ENCODE results near the gene ADCY3. TPM values are rescaled to one million over a fixed set of nuclear protein-coding genes. Genes with fewer than 3 reads are reported as not detected.
"Not testable (repeated sequence)": the region's sequence is repeated elsewhere in the genome, so short reads cannot be mapped to it uniquely, and the experiment has no call there.

Gene ADCY3
- total RNA-seq, 1 donor from 2014 or later = 26.7 TPM

DNA sequence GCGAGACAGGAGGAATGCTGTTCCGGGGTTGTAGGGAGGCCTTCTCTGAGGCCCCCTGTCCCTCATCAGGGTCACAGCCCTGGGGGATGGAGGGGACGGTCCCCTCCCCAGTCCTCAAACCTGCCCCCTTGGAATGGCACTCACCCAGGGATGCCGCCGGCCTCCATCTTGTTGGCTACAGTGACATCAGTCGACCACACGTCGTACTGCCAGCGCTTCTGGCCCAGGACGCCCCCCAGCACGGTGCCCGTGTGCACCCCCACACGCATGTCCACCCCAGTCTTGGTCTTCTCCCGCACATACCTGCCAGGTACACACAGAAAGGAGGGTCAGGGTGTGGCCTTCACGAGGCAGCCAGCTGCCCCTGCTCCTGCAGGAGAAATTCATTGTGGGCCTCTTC, 80.3 kb downstream of the ADCY3 start:
- peak; percentile 51 for DNase-seq (ENCODE audit: missing footprints)
- ATAC-seq = no peak
- intact Hi-C loops (cut with DNase I) = loop anchor here (10.0 kb wide), 1 partner anchor 295 kb away; no protein-coding TSS in a partner anchor

DNA sequence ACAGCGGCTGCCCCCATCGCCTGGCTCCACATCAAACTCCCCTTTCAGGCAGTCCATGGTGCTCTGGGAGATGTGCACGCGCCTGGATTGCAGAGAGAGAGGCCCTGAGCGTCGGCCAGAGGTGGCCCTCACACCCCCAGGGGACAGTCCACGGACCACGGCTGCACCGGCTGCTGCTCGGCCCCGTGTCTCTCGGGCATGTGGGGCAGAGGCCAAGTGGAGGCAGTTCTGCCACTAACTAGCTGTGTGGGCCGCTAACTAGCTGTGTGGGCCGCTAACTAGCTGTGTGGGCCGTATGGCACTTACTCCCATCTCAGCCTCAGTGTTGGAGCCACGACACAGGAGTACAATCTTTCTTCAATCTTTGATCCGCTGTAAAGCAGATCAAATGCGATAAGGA, 81.5 kb downstream of the ADCY3 start:
- intact Hi-C loops (cut with DNase I) = loop anchor here (10.0 kb wide), 1 partner anchor 296 kb away; no protein-coding TSS in a partner anchor
- no peak for DNase-seq (ENCODE audit: missing footprints)
- no peak for ATAC-seq

DNA sequence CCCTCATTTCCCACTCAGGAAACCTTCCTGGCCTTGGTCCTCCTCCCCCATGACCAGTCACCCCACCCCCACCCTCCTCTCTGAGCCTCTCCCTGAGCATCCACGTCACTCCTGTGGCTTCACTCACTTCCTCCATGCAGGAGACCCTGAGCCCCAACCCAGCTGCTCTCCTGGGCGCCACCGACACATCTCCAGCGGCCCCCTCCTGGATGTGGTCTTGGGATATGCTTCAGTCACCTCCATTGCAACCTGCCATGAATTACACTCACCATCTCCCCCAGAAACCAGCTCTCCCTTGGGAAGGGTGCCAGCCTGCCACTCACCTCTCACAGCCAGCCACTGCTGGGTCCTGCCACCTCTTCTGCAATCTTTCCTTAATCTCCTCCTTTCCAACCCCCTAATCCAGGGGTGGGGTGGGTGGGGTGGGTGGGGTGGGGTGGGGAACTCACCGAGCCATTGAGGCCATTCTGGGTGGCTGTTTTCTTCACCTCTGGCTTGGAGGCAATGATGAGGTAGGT, 82.0 kb downstream of the ADCY3 start:
- DNase-seq (ENCODE audit: missing footprints) = no peak
- ATAC-seq = no peak
- intact Hi-C loops (cut with DNase I) = loop anchor here (10.0 kb wide), 1 partner anchor 297 kb away; no protein-coding TSS in a partner anchor

DNA sequence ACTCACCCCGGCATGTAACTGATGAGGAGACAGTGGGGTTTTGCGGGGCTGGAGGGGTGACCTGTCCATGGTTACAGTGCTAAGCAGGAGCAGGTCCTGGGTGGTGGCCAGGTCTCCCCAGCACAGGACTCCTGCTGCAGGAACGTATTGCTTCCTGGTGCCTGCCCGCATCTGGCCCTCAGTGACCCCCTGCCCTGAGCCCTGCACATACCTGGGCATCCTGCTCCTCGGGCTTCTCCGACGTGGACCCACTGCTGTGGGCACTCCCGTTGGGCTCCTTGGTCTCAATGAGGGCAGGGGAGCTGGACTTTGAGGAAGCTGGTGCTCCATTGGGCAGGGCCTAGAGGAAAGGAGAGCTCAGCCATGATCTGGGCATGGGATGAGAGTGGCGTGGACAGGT, 83.3 kb downstream of the ADCY3 start:
- intact Hi-C loops (cut with DNase I) = loop anchor here (10.0 kb wide), 1 partner anchor 298 kb away; no protein-coding TSS in a partner anchor
- ATAC-seq (no peak), DNase-seq (ENCODE audit: missing footprints) (no peak)

DNA sequence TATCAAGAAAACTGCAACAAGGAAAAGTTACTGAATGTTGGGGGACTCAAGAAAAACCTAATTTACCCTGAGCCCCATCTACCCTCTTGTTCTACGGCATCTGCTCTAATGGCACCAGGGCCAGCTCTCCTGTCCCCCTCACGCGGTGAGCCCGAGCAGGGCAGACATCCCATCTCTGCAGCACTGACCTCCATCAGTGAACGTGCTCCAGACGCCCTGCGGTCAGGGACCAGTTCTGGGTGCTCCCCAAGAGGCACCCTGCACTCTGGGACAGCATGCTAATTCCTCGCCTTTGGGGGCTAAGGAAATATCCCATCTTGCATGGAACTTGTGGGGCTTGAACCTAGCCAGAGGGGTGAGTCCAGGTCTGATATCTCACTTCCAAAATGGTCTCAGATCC, 83.8 kb downstream of the ADCY3 start:
- DNase-seq (ENCODE audit: missing footprints) = no peak
- no peak for ATAC-seq
- intact Hi-C loops (cut with DNase I) = loop anchor here (10.0 kb wide), 1 partner anchor 299 kb away; no protein-coding TSS in a partner anchor

DNA sequence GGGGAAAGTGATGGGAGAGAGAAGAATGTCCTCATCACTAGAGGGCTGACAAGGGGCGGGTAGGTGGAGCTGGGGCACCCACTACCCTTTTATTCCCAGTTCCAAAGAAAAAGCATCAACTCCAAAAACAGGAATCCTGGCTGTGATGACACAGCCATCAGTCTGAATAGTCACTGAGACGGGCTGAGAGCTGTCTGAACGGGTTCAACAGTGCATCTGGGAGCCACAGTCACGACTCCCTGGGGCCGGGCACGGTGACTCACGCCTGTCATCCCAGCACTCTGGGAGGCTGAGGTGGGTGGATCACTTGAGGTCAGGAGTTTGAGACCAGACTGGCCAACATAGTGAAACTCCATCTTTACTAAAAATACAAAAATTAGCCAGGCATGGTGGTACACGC, 84.6 kb downstream of the ADCY3 start:
- ATAC-seq; DNase-seq (ENCODE audit: missing footprints): not testable (repeated sequence)
- intact Hi-C loops (cut with DNase I) = loop anchor here (10.0 kb wide), 1 partner anchor 299 kb away; no protein-coding TSS in a partner anchor

DNA sequence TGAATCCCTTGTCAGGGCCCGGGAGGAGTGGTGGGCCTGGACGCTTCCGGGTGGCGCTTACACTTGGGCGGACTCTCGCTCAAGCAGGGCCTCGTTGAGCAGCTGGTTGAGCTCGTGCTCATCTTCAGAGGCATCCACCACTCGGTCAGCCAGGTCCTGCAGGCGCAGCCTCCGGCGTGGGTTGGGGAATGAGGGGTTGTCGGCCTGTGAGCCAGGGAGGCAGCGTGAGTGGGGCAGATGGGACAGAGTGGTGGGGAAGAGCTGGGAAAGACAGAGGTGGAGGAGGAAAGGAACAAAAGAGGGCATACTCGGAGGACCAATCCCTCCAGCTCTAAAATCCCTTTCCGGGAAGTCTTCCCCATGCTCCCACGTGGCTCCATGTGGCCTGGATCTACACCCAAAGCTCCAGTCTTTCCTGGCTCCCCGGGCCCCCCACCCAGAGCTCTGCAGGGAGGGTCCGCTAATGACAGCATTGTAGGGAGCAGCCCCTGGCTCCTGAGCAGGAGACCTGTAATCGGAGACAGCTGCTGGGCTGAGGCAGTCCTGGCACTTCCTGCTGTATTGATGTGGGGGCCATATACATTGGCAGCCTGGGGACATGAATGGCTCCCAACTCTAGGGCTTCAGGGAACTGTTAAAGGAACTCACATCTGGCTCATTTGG, 85.2 kb downstream of the ADCY3 start:
- ATAC-seq (no peak), DNase-seq (ENCODE audit: missing footprints) (no peak)
- intact Hi-C loops (cut with DNase I) = loop anchor here (10.0 kb wide), 1 partner anchor 300 kb away; no protein-coding TSS in a partner anchor

DNA sequence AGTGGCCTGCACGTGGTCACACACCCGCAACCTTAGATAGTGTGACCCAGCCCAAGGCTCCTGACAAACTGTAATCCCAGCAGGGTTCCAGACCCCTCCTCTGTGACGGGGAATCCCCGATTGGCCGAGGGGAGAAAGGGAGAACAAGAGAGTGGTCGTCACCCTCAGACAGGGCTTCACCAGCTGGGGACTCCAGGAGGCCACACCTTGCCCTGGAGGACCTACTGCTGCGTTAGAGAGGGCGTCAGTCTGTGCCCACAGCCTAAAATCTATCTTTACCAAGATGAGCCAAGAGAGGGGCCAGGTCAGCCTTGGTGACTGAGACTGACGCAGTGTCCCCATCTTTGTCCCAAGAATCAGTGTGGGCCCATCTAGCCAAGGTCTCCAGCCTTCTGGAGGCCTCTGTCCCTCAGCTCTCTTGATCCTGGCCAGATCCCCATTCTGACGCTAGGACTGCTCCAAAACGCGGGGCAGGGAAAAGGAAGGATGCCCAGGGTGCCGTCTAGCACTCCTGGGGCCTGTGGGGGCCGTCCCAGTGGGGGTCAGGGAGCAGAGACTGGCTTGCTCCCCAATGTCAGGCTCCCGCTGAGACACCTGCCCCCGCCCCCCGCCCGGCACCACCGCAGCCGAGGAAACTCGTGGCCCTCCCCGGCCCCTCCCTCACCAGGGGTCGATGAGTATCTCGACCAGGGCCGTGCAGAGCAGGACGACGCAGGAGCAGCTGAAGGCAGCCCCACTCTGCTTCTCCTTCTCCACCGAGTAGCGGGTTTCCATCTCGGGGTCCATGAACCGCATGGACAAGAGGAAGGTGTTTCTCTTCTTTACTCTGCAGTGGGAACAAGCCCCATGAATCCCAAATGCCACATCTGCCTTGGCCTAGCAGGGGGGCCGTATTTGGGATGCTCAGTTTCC, 86.0 kb downstream of the ADCY3 start:
- ATAC-seq (no peak), DNase-seq (ENCODE audit: missing footprints) (no peak)
- intact Hi-C loops (cut with DNase I) = loop anchor here (10.0 kb wide), 1 partner anchor 301 kb away; no protein-coding TSS in a partner anchor

DNA sequence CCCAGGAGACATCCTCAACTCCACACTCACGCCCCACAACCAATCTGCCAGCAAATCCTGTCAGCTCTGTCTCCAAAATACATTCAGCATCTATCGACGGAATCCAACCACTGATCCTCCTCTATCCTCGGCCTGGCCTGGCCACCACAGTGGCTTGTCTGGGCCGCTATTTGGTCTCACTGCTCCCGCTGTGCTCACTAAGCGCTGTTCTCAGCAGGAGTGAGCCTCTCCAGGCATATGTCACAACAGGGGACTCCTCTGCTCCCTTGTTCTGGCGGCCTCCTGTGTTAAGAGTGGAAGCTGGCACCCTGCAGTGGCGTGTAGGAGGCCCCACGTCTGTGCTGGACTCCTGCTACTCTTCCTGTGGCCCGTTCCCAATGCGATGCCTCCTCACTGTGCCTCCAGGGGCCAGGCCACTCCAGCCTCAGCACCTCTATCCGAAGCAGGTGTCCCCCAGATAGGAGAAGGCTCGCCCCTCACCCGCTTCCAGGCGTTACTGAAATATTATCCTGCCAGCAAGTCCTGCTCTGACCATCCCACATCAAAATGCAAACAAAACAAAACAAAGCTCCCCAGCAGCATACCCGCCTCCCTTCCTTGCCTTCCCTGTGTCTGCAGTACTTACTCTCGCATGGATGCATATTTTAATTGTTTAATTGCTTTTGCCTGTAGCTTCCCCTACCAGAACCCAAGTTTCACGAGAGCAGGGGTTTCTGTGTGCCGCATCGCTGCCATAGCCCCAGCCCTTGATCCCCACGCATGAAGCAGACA, 86.9 kb downstream of the ADCY3 start:
- no peak for DNase-seq (ENCODE audit: missing footprints)
- intact Hi-C loops (cut with DNase I) = loop anchor here (10.0 kb wide), 1 partner anchor 302 kb away; no protein-coding TSS in a partner anchor
- ATAC-seq = no peak

DNA sequence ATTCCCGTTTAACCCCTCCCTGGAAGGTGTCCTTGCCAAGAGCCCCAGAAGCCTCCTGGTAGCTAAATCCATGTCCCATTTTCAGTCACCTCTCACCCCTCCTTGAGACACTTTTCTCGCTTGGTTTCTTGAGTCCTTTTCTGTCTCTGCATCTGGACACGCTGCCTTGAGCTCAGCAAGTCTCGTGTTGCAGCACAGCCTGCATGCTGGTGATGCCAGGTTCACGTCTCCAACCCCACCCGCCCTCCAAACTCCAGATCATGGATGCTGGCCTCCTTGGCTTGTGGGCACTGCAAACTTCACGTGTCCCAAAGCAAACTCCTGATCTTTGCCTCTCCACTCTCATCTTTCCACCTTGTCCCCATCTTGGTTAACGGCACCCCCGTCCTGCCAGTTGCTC, 87.5 kb downstream of the ADCY3 start:
- no peak for ATAC-seq
- intact Hi-C loops (cut with DNase I) = loop anchor here (10.0 kb wide), 1 partner anchor 302 kb away; no protein-coding TSS in a partner anchor
- no peak for DNase-seq (ENCODE audit: missing footprints)

DNA sequence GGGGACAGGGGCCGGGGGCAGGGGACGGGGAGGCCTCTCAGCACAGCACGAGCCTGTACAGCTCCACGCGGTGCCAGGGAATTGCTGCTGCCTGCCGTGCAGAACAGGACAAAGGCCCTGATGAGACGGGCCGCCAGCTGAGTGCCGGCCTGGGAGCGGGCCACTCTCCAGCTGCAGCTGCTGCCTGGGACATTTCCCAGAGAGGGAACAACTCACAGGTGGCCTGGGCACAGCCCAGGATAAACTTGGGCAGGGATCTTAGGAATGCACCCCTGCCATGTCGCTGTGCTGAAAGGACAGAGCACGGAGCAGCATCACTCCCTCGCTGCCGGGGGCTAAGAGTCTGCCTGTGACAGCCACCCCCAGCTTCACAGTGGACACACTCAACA, 88.0 kb downstream of the ADCY3 start:
- DNase-seq (ENCODE audit: missing footprints) (no peak), ATAC-seq (peak; percentile 56)
- intact Hi-C loops (cut with DNase I) = loop anchor here (10.0 kb wide), 1 partner anchor 303 kb away; no protein-coding TSS in a partner anchor

DNA sequence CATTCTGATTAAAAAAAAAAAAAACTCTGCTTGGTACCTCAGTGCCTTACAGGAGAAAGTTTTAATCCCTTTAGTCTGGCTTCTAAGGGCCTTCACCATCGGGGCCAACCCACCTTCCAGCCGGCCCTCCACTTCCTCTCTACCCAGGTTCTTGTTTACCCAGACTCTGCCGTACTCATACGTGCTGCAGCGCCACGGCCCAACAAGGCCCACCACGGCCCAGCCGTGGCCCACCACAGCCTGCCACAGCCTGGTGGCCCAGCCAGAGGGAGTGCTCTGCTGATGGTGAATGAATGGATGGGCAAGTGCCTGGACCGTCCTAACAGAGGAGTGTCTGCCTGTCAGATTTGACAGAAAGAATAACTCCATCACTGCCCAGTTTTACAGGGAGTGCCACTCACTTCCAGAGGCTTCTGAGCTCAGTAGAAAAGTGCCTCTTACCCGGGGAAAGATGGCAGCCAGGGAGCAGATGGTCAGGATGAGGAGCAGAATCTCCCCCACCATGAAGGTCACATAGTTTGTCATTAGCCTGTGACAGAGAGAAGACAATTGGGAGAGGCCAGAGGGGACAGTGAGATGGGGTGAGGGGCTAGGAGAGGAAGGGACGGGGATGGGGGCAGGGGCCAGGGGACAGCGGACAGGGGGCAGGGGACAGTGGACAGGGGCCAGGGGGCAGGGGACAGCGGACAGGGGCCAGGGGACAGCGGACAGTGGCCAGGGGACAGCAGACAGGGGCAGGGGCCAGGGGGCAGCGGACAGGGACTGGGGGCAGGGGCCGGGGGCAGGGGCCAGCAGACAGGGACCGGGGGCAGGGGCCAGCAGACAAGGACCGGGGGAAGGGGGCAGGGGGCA, 88.6 kb downstream of the ADCY3 start:
- intact Hi-C loops (cut with DNase I) = loop anchor here (10.0 kb wide), 1 partner anchor 303 kb away; no protein-coding TSS in a partner anchor
- DNase-seq (ENCODE audit: missing footprints) (no peak), ATAC-seq (no peak)

DNA sequence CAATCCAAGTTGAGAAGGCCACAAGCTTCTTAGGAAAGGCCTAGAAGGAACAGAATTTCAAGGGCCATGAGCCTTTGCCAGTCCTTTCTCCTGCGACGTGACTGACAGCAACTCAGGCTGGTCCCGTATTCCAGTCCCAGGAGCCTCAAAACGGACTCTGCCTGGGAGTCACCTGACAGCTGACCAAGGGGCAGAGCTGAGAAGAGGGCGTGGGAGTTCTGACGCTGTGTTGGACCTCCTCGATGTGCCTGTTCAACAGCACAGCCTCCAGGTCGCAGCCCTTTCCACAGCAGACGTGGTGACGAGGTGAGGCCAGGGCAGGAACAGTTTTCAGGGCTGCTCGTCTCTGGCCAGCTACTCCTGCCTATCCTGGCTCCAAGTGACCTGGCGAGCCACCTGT, 89.3 kb downstream of the ADCY3 start:
- ATAC-seq (no peak), DNase-seq (ENCODE audit: missing footprints) (no peak)
- intact Hi-C loops (cut with DNase I) = loop anchor here (10.0 kb wide), 1 partner anchor 304 kb away; no protein-coding TSS in a partner anchor

DNA sequence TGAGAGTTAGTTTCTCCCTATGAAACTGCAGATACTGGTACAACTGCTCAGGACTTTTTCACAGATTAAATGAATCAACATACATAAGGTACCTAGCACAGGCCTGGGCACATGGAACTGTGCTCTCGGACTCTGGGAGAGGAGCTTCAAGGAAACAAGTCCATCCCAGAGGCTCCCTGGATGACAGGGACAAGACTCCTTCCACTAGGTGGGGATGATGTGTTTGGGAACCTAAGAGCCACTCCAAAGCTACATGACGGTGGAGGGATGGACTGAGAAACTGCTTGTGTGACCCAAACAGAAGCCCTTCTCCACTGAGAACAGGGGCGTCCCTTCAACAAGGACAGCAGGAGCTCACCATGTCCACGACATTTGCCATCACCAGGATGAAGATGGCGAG, 89.7 kb downstream of the ADCY3 start:
- DNase-seq (ENCODE audit: missing footprints) (no peak), ATAC-seq (no peak)
- intact Hi-C loops (cut with DNase I) = loop anchor here (10.0 kb wide), 1 partner anchor 304 kb away; no protein-coding TSS in a partner anchor

DNA sequence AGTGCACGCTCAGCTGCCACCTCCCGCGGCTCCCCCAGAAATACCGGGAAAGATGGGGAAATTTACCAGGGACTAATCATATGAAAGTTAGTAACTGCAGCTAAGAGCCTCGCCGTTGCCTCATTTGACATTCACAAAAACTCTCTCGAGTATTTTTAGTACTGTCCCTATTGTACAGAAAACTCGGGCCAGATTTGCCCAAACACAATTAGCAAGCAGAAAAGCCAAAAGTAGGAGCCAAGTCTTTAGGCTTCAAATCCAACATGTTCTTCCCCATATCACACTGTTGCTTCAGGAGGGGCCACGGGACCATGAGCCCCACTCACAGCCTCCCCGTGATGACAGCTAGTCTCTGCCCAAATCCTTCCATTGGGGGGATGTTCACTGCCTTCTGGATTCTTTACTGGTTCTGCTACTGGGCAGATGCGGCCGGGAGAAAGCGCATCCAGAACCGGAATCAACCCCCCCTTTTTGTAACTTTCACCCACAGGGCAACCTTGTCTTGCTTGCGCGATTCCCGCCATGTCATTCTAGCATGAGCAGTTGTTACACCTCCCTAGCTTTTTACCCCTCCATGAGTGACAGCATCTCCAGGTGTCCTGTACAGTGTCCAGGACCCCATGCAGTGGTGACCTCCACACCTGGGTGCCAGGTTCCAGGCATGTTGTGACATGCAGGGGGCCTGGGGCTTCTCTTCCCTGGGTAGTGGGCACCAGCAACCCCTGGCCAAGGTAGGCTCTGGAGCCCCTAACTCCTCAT, 91.6 kb downstream of the ADCY3 start:
- no peak for DNase-seq (ENCODE audit: missing footprints)
- ATAC-seq = no peak
- intact Hi-C loops (cut with DNase I) = loop anchor here (5.0 kb wide), 1 partner anchor 36 kb away; the partner anchor contains the start of genes CENPO and PTRHD1
